A549 (cell line): ENCODE results near the gene ATF4. TPM values are rescaled to one million over a fixed set of nuclear protein-coding genes. Genes with fewer than 3 reads are reported as not detected.

Source experiments
- ATAC-seq, 2 experiments: fragments of 200-7000 bp in 1 of 2; fragments of >200 bp in 1 of 2; cut with Nextera tagmentation in 1 of 2; cut with Tn5 transposase in 1 of 2; 3 replicates each; pipeline versions ENCODE4 v1.8.0 to v1.9.1; 2018 to 2020; ENCODE audit warnings: mild to moderate bottlenecking in 1 of 2, moderate library complexity in 1 of 2
- CTCF ChIA-PET: fragments of 300-600 bp; sonication (Branson Sonifier 250); formaldehyde crosslinking; extraction: SDS; loops from one replicate; lab custom pipeline; 2021; ENCODE audit warnings: antibody characterized with exemption, inconsistent platforms; lab: Yijun Ruan, JAX
- POLR2A ChIA-PET: fragments of 350-600 bp; formaldehyde crosslinking; extraction: SDS; loops from one replicate; lab custom pipeline; 2021; ENCODE audit warnings: antibody characterized with exemption, inconsistent platforms; lab: Yijun Ruan, JAX
- DNase-seq, 2 experiments: peaks; one replicate each; pipeline versions ENCODE4 v3.0.0 to v3.0.0-alpha.2; 2011 to 2016; ENCODE audit warnings: low read depth in 1 of 2, low spot score in 1 of 2
- FAIRE-seq: peaks from 2 replicates; lab custom pipeline; 2011; peaks lifted over from hg19 to GRCh38; lab: Jason Lieb, UNC
- H3K27ac ChIP-seq, 2 experiments: fragments of >200 bp; sonication (Bioruptor Twin); formaldehyde crosslinking; 3 replicates each; pipeline ENCODE4 v1.5.1; 2016 to 2017
- H3K4me1 ChIP-seq: fragments of >200 bp; sonication (Bioruptor Twin); formaldehyde crosslinking; 3 replicates; pipeline ENCODE4 v1.6.1; 2016
- H3K4me2 ChIP-seq: fragments of >200 bp; sonication (Bioruptor Twin); formaldehyde crosslinking; 3 replicates; pipeline ENCODE4 v1.6.1; 2016
- H3K4me3 ChIP-seq: fragments of >200 bp; sonication (Bioruptor Twin); formaldehyde crosslinking; 3 replicates; pipeline ENCODE4 v1.5.1; 2016
- H3K9me3 ChIP-seq: fragments of >200 bp; sonication (Bioruptor Twin); formaldehyde crosslinking; 3 replicates; pipeline ENCODE4 v1.6.1; 2016
- ATOH8 ChIP-seq: fragments of 250-450 bp; sonication (Bioruptor Pico); IDR thresholded peaks from 2 replicates; pipeline ENCODE4 v1.5.0; 2020; ENCODE audit warnings: low read depth, mild to moderate bottlenecking, moderate library complexity
- BHLHE40 ChIP-seq: IDR thresholded peaks from 2 replicates; pipeline ENCODE4 v1.6.1; 2012; ENCODE audit warnings: low read depth, low read length, inconsistent platforms
- CBX8 ChIP-seq: fragments of 200-600 bp; sonication (generic); IDR thresholded peaks from 2 replicates; pipeline ENCODE4 v1.6.1; 2016
- CEBPB ChIP-seq, 2 experiments: fragments of >200 bp in 1 of 2; sonication (Bioruptor Twin) in 1 of 2; formaldehyde crosslinking in 1 of 2; IDR thresholded peaks; 2 replicates each; pipeline ENCODE4 v1.6.1; 2012 to 2016
- CHD4 ChIP-seq: fragments of 200-600 bp; sonication (generic); IDR thresholded peaks from 2 replicates; pipeline ENCODE4 v1.6.1; 2016; ENCODE audit warnings: antibody characterized with exemption, mild to moderate bottlenecking, borderline replicate concordance
- EHF ChIP-seq: fragments of 250-450 bp; sonication (Bioruptor Pico); IDR thresholded peaks from 2 replicates; pipeline ENCODE4 v1.5.0; 2020; ENCODE audit warnings: mild to moderate bottlenecking
- EHMT2 ChIP-seq: fragments of 200-600 bp; sonication (generic); IDR thresholded peaks from 2 replicates; pipeline ENCODE4 v1.6.1; 2016; ENCODE audit warnings: antibody characterized with exemption, low read depth, mild to moderate bottlenecking, moderate library complexity
- FOSB ChIP-seq: fragments of 250-450 bp; sonication (Bioruptor Pico); IDR thresholded peaks from 2 replicates; pipeline ENCODE4 v1.5.0; 2020; ENCODE audit warnings: mild to moderate bottlenecking, moderate library complexity
- FOSL2 ChIP-seq, 2 experiments: fragments of 450-650 bp in 1 of 2; fragments of >200 bp in 1 of 2; sonication (Bioruptor Twin) in 1 of 2; formaldehyde crosslinking; IDR thresholded peaks; 2 replicates each; pipeline versions ENCODE4 v1.5.0 to v1.6.1; 2016 to 2020; ENCODE audit warnings: mild to moderate bottlenecking in 1 of 2, moderate library complexity in 1 of 2
- HOXA7 ChIP-seq: fragments of 250-450 bp; sonication (Bioruptor Pico); IDR thresholded peaks from 2 replicates; pipeline ENCODE4 v1.5.0; 2020; ENCODE audit warnings: mild to moderate bottlenecking, moderate library complexity
- HOXB5 ChIP-seq: fragments of 250-450 bp; sonication (Bioruptor Pico); IDR thresholded peaks from 2 replicates; pipeline ENCODE4 v1.5.0; 2020; ENCODE audit warnings: mild to moderate bottlenecking, moderate library complexity
- JUNB ChIP-seq: fragments of >200 bp; sonication (Bioruptor Twin); formaldehyde crosslinking; IDR thresholded peaks from 2 replicates; pipeline ENCODE4 v1.6.1; 2016
- MAX ChIP-seq: IDR thresholded peaks from 2 replicates; pipeline ENCODE4 v1.6.1; 2012
- PBX3 ChIP-seq: IDR thresholded peaks from 2 replicates; pipeline ENCODE4 v1.6.1; 2012
- POLR2A ChIP-seq: IDR thresholded peaks from 2 replicates; pipeline ENCODE4 v1.6.1; 2012; ENCODE audit warnings: mild to moderate bottlenecking, low read length
- RAD21 ChIP-seq, 2 experiments: fragments of >200 bp in 1 of 2; sonication (Bioruptor Twin) in 1 of 2; formaldehyde crosslinking in 1 of 2; IDR thresholded peaks in 1 of 2; conservative IDR thresholded peaks in 1 of 2; 2 replicates in 1 of 2; 3 replicates in 1 of 2; pipeline ENCODE4 v1.6.1; 2012 to 2018; ENCODE audit warnings: inconsistent platforms in 1 of 2
- RCOR1 ChIP-seq: fragments of 150-350 bp; IDR thresholded peaks from 2 replicates; pipeline ENCODE4 v1.6.1; 2014; ENCODE audit warnings: antibody characterized with exemption, low read length, low read depth
- RFX5 ChIP-seq: fragments of 450-650 bp; IDR thresholded peaks from 2 replicates; pipeline ENCODE4 v1.7.1; 2014; ENCODE audit warnings: antibody characterized with exemption, mild to moderate bottlenecking, moderate library complexity
- ZC3H11A ChIP-seq: fragments of 450-650 bp; IDR thresholded peaks from 2 replicates; pipeline ENCODE4 v1.6.1; 2014; ENCODE audit warnings: antibody characterized with exemption, mild to moderate bottlenecking
- ZSCAN20 ChIP-seq: fragments of 250-450 bp; sonication (Bioruptor Pico); IDR thresholded peaks from 2 replicates; pipeline ENCODE4 v1.8.0; 2022; ENCODE audit warnings: mild to moderate bottlenecking, moderate library complexity
- WGBS: methylation state at CpG from one replicate; pipeline ENCODE4 v1.1.6; 2017; ENCODE audit errors: missing lambda C conversion rate; 5-methylcytosine and 5-hydroxymethylcytosine counted together
- polyA plus RNA-seq, 4 experiments: library from polyadenylated mRNA; depleted of rRNA in 3 of 4; stranded (reverse); fragments of >200 nt; fragmentation: RNase III in 1 of 4; extraction: RNeasy Plus Mini Kit Qiagen cat#74134 plus additional on column Dnase treatment in 1 of 4; gene quantifications; 2 replicates in 3 of 4; 3 replicates in 1 of 4; pipeline ENCODE4 v1.2.3, GENCODE V29; 2011 to 2017
- TF ChIP-seq, protein P1 (sequence below): fragments of >200 bp; sonication (Bioruptor Twin); formaldehyde crosslinking; IDR thresholded peaks from 3 replicates; pipeline ENCODE4 v1.5.1; 2016

ATF4 gene
- polyA plus RNA-seq, 2 of the 4 experiments (the other 2 are of a cell fraction), result 242 to 593 TPM

DNA sequence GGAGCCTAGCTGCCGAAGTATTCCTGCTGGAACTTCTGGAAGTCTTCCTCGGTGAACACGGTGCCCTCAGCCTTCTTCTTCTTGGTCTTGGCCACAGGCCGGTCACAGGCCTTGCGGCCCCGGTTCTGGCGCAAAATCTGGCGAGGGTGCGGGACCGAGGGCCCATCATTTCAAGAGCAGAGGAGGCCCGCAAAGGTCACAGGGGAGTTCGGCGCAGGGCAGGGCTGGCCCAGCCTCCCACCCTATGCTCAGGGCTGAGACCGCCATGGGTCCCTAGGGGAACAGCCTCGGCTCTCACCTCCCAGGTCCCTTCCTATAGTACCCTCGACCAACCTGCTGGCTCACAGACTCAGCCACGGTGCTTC lies 9.1 kb downstream of the ATF4 start (continued):
- no peak for TF ChIP-seq FOSL2 (IDR thresholded peaks at IDR 0.05)
- TF ChIP-seq FOSL2 (CRISPR knock-in tag; IDR thresholded peaks at IDR 0.05), result no peak
- no peak for TF ChIP-seq RAD21 (conservative IDR thresholded peaks at IDR 0.05 in 1 of 2, IDR thresholded peaks at IDR 0.05 in 1 of 2)
- no peak for TF ChIP-seq JUNB
- no peak for TF ChIP-seq ATOH8 (CRISPR knock-in tag)
- TF ChIP-seq RCOR1, result no peak
- TF ChIP-seq ZSCAN20 (CRISPR knock-in tag), result no peak
- TF ChIP-seq CEBPB (IDR thresholded peaks at IDR 0.05), result no peak

GRCh38 chr22:39530116-39530515 lies 9.8 kb downstream of the ATF4 start:
- ATAC-seq (no peak), FAIRE-seq (no peak)
- Histone ChIP-seq H3K4me2 (no peak overlapping the region), H3K27ac (no peak overlapping the region), H3K9me3 (no peaks in the 10 kb centered on the region), H3K4me3 (no peak overlapping the region)
- WGBS, result 87% methylated on average over 6 of the region's 6 CpGs
- POLR2A ChIA-PET, result interaction anchor here (3.6 kb wide), 1 partner anchor 10 kb away, joined by 34 read pairs; the partner anchor contains the start of gene ATF4
- TF ChIP-seq MAX (no peak), HOXB5 (CRISPR knock-in tag) (no peak), POLR2A (no peak), PBX3 (no peak), FOSL2 (IDR thresholded peaks at IDR 0.05) (no peak), FOSL2 (CRISPR knock-in tag; IDR thresholded peaks at IDR 0.05) (no peak), CBX8 (no peak), ZC3H11A (no peak), CHD4 (no peak), EHF (CRISPR knock-in tag) (no peak), HOXA7 (CRISPR knock-in tag) (no peak), RFX5 (no peak), FOSB (CRISPR knock-in tag) (no peak)
- TF ChIP-seq, all 56 proteins: peak for 0
- H3K4me1 ChIP-seq, result peaks cover 32% of the 10 kb centered on the region
- CTCF ChIA-PET, result interaction anchor here (1.0 to 37.2 kb wide), 12 partner anchors 10 to 660 kb away, joined by 3 to 899 read pairs (median 3); partner anchors contain the start of genes ATF4 and RPL3
- no peak for DNase-seq

GRCh38 chr22:39530692-39531331 lies 10.4 kb downstream of the ATF4 start:
- DNase-seq (no peak), ATAC-seq (no peak), FAIRE-seq (no peak)
- CTCF ChIA-PET, result interaction anchor here (1.0 to 37.2 kb wide), 12 partner anchors 10 to 661 kb away, joined by 3 to 899 read pairs (median 4); partner anchors contain the start of gene ATF4
- 49% methylated on average over 9 of the region's 9 CpGs for WGBS
- Histone ChIP-seq H3K4me3 (no peak overlapping the region), H3K4me1 (peaks cover 33% of the 10 kb centered on the region), H3K4me2 (peak overlapping the region; percentile 90), H3K27ac (no peak overlapping the region; a peak in 1 of 6 replicates), H3K9me3 (no peaks in the 10 kb centered on the region)
- no peak for TF ChIP-seq RCOR1
- no peak for TF ChIP-seq HOXA7 (CRISPR knock-in tag)
- no peak for TF ChIP-seq BHLHE40
- no peak for TF ChIP-seq EHMT2
- no peak for TF ChIP-seq CBX8
- TF ChIP-seq, protein P1, sequence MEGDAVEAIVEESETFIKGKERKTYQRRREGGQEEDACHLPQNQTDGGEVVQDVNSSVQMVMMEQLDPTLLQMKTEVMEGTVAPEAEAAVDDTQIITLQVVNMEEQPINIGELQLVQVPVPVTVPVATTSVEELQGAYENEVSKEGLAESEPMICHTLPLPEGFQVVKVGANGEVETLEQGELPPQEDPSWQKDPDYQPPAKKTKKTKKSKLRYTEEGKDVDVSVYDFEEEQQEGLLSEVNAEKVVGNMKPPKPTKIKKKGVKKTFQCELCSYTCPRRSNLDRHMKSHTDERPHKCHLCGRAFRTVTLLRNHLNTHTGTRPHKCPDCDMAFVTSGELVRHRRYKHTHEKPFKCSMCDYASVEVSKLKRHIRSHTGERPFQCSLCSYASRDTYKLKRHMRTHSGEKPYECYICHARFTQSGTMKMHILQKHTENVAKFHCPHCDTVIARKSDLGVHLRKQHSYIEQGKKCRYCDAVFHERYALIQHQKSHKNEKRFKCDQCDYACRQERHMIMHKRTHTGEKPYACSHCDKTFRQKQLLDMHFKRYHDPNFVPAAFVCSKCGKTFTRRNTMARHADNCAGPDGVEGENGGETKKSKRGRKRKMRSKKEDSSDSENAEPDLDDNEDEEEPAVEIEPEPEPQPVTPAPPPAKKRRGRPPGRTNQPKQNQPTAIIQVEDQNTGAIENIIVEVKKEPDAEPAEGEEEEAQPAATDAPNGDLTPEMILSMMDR, result no peak
- TF ChIP-seq FOSL2 (IDR thresholded peaks at IDR 0.05), result no peak
- TF ChIP-seq FOSL2 (CRISPR knock-in tag; IDR thresholded peaks at IDR 0.05), result no peak
- POLR2A ChIA-PET, result interaction anchor here (1.4 to 3.6 kb wide), 3 partner anchors 8 to 513 kb away, joined by 4 to 34 read pairs (median 9); partner anchors contain the start of gene ATF4
